OCI-LY1 (cell line): ENCODE data around the gene ZBTB16.

ENCODE experiments used
- H2AFZ ChIP-seq: fragments of 200-600 bp; sonication (generic), shearing (Covaris generic); 2 replicates; pipeline ENCODE4 v1.6.0; 2014; ENCODE audit warnings: antibody characterized with exemption, mild to moderate bottlenecking, low read length
- H3F3A ChIP-seq: fragments of 200-600 bp; sonication (generic), shearing (Covaris generic); 2 replicates; pipeline ENCODE4 v1.6.0; 2014; ENCODE audit warnings: mild to moderate bottlenecking, antibody characterized with exemption, low read length, moderate library complexity; ENCODE audit not compliant: insufficient read depth
- H3K27ac ChIP-seq: fragments of 200-600 bp; sonication (generic); 2 replicates; pipeline ENCODE4 v1.5.1; 2014; ENCODE audit warnings: low read length, mixed run types, mild to moderate bottlenecking, low read depth; ENCODE audit not compliant: poor library complexity, severe bottlenecking
- H3K27me3 ChIP-seq: fragments of 200-600 bp; sonication (generic); 2 replicates; pipeline ENCODE4 v1.6.0; 2014; ENCODE audit warnings: antibody characterized with exemption, mild to moderate bottlenecking, low read length, moderate library complexity; ENCODE audit not compliant: insufficient read depth
- H3K36me3 ChIP-seq: fragments of 200-600 bp; sonication (generic); 2 replicates; pipeline ENCODE4 v1.6.1; 2014; ENCODE audit warnings: mild to moderate bottlenecking, antibody characterized with exemption, low read length, moderate library complexity, mixed read lengths; ENCODE audit not compliant: insufficient read depth
- H3K4me1 ChIP-seq: fragments of 200-600 bp; sonication (generic); 2 replicates; pipeline ENCODE4 v1.5.1; 2014; ENCODE audit warnings: mild to moderate bottlenecking, low read length, moderate library complexity; ENCODE audit not compliant: insufficient read depth, severe bottlenecking
- H3K4me2 ChIP-seq: fragments of 200-600 bp; sonication (generic), shearing (Covaris generic); 2 replicates; pipeline ENCODE4 v1.6.1; 2014; ENCODE audit warnings: low read length
- H3K4me3 ChIP-seq: fragments of 200-600 bp; sonication (generic); 2 replicates; pipeline ENCODE4 v1.5.1; 2014; ENCODE audit warnings: low read length, low read depth, mild to moderate bottlenecking, mixed read lengths; ENCODE audit not compliant: poor library complexity, severe bottlenecking
- H3K79me2 ChIP-seq: fragments of 200-600 bp; shearing (Covaris generic); 2 replicates; pipeline ENCODE4 v1.6.1; 2016; ENCODE audit warnings: mixed run types, low read length, mixed read lengths; ENCODE audit not compliant: insufficient read depth
- H3K9ac ChIP-seq: fragments of 200-600 bp; sonication (generic), shearing (Covaris generic); 2 replicates; pipeline ENCODE4 v1.6.1; 2014; ENCODE audit warnings: mild to moderate bottlenecking, low read length, mixed read lengths
- H3K9me2 ChIP-seq: fragments of 200-600 bp; sonication (generic), shearing (Covaris generic); 2 replicates; pipeline ENCODE4 v1.6.1; 2014; ENCODE audit warnings: low read depth, mild to moderate bottlenecking, low read length, mixed read lengths
- H3K9me3 ChIP-seq: fragments of 200-600 bp; shearing (Covaris generic); 2 replicates; pipeline ENCODE4 v1.6.1; 2014; ENCODE audit warnings: low read length, mixed read lengths
- H4K20me1 ChIP-seq: fragments of 200-600 bp; sonication (generic), shearing (Covaris generic); 2 replicates; pipeline ENCODE4 v1.6.0; 2016; ENCODE audit warnings: mild to moderate bottlenecking, low read length; ENCODE audit not compliant: insufficient read depth
- CTCF ChIP-seq: fragments of 200-600 bp; sonication (generic), shearing (Covaris generic); IDR thresholded peaks from 2 replicates; pipeline ENCODE4 v1.5.1; 2017; ENCODE audit warnings: mild to moderate bottlenecking, antibody characterized with exemption, low read length, moderate library complexity, mixed read lengths
- EZH2 ChIP-seq: fragments of 200-600 bp; sonication (generic), shearing (Covaris generic); IDR thresholded peaks from 2 replicates; pipeline ENCODE4 v1.8.0; 2017; ENCODE audit warnings: borderline replicate concordance, mixed run types, mild to moderate bottlenecking, antibody characterized with exemption, low read length, moderate library complexity, mixed read lengths

Gene ZBTB16

DNA sequence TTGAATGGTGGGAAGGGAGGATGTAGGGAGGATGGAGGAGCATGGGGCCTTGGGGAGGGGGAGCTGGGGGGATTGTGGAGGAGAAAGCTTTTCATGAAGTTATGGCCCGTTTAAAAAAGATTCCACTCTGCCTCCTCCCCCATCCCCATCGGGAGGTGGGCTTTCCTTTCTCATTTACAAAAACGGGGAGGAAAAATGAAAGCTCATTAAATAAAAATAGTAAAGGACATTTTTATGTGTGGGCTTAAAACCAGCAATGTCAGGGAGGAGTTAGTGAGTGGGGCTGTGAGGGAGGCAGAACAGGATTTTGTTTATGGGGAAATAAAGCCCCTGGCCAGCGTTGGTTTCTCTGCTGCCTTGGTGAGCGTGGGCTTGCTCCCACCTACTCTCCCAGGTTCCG, 83.2 kb downstream of the ZBTB16 start:
- Histone ChIP-seq H3K27me3 (no peaks in the 10 kb centered on the region), H3K36me3 (no peaks in the 10 kb centered on the region)

DNA sequence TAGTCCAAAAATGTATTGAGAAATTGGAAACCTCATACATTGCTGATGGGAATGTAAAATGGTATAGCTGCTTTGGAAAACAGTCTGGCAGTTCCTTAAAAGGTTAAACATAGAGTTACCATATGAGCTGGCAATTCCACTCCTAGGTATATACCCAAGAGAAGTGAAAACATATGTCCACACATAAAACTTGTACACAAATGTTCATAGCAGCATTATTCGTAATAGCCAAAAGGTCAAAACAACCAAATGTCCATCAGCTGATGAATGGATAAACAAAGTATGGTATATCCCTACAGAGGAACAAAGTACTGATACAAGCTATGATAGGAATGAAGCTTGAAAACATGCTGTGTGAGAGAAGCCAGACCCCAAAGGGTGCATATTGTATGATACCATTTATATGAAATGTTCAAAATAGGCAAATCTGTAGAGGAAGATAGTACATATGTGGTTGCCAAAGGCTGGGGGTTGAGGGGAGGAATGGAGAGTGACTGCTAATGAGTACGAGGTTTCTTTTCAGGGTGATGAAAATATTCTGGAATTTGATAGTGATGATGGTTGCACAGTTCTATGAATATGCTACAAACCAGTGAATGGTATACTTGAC, 85.8 kb downstream of the ZBTB16 start:
- Histone ChIP-seq H3K27me3 (no peaks in the 10 kb centered on the region), H3K36me3 (no peaks in the 10 kb centered on the region), H3F3A (no peaks in the 10 kb centered on the region), H2AFZ (no peak overlapping the region), H3K27ac (no peak overlapping the region), H4K20me1 (no peaks in the 10 kb centered on the region), H3K4me1 (peaks cover 33% of the 10 kb centered on the region), H3K9me3 (no peaks in the 10 kb centered on the region), H3K4me2 (no peak overlapping the region), H3K4me3 (no peak overlapping the region), H3K79me2 (no peaks in the 10 kb centered on the region), H3K9ac (no peak overlapping the region), H3K9me2 (no peaks in the 10 kb centered on the region)
- TF ChIP-seq EZH2 (no peak), CTCF (no peak)

More for the DNA sequence above, 83.2 kb downstream of the ZBTB16 start:
- no peak overlapping the region for H3K4me2 ChIP-seq
- H3K4me3 ChIP-seq = no peak overlapping the region
- no peak overlapping the region for H2AFZ ChIP-seq
- H3K9me2 ChIP-seq = no peaks in the 10 kb centered on the region
- no peaks in the 10 kb centered on the region for H3F3A ChIP-seq
- H3K4me1 ChIP-seq = peaks cover 48% of the 10 kb centered on the region
- H4K20me1 ChIP-seq = no peaks in the 10 kb centered on the region
- TF ChIP-seq CTCF = no peak
- no peak for TF ChIP-seq EZH2
- H3K9ac ChIP-seq = no peak overlapping the region
- no peak overlapping the region for H3K27ac ChIP-seq
- no peaks in the 10 kb centered on the region for H3K9me3 ChIP-seq
- no peaks in the 10 kb centered on the region for H3K79me2 ChIP-seq

DNA sequence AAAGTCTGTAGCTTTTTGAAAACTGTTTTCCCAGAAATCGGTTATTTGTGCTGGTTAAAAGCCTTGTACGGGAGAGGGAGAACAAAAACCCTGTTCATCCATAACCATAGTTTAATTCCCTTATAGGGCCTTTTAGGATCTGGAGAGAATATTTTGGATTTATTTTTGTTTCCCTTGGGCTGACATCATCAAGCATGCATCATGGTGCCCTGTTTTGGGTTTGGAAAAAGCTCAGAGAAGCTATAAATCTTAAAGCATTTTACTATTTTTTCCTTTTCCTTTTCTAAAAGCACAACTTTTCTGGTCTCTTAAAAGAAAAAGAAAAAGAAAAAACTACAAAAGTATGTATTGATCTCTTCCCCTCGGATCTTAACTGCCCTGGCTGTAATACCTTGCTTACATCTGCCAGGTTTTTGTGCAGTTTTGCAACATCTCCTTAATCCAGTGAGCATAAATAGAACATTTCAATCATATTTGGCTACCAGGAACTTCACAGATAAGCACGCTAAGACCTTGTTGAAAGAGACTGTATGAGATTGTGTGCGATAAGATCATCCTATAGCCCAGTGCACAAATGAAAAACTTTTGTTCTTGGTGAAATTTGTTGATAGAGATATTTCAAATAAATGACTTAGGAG, 88.0 kb downstream of the ZBTB16 start:
- H3K9me3 ChIP-seq = no peaks in the 10 kb centered on the region
- H3K36me3 ChIP-seq = no peaks in the 10 kb centered on the region
- H3K27me3 ChIP-seq = no peaks in the 10 kb centered on the region
- no peak overlapping the region for H3K27ac ChIP-seq
- H3K9me2 ChIP-seq = no peaks in the 10 kb centered on the region
- no peaks in the 10 kb centered on the region for H3K79me2 ChIP-seq
- no peak overlapping the region for H2AFZ ChIP-seq
- H3K4me2 ChIP-seq = no peak overlapping the region
- no peaks in the 10 kb centered on the region for H4K20me1 ChIP-seq
- peaks cover 27% of the 10 kb centered on the region for H3K4me1 ChIP-seq
- H3K4me3 ChIP-seq = no peak overlapping the region
- H3F3A ChIP-seq = no peaks in the 10 kb centered on the region
- no peak overlapping the region for H3K9ac ChIP-seq
- TF ChIP-seq CTCF = no peak
